GM11168 (cell line): ENCODE results near the gene MYRIP.

Experiments used
- in situ Hi-C: fragments of 300-500 bp; cut with MboI; formaldehyde crosslinking; loops from one replicate; pipeline ENCODE4 v1.12.0; 2022; ENCODE audit warnings: low sequenced_read_pairs; ENCODE audit not compliant: unreplicated experiment

Gene MYRIP

GRCh38 chr3:39896184-39896583 is 86.8 kb downstream of the MYRIP start:
- in situ Hi-C loops, result no loop called here

GRCh38 chr3:39900462-39901002 is 91.1 kb downstream of the MYRIP start:
- in situ Hi-C loops, result no loop called here

GRCh38 chr3:39903253-39903652 is 93.8 kb downstream of the MYRIP start:
- in situ Hi-C loops, result no loop called here

- in situ Hi-C loops, result no loop called here
These were observed 96.4 kb downstream of the MYRIP start for GRCh38 chr3:39905788-39906187.

GRCh38 chr3:39907981-39908380 is 98.6 kb downstream of the MYRIP start:
- in situ Hi-C loops, result no loop called here

- in situ Hi-C loops, result no loop called here
These were observed 100.7 kb downstream of the MYRIP start for GRCh38 chr3:39910135-39910534.

- in situ Hi-C loops, result no loop called here
These were observed 101.5 kb downstream of the MYRIP start for GRCh38 chr3:39910826-39911464.

GRCh38 chr3:39911465-39912309 is 102.3 kb downstream of the MYRIP start:
- in situ Hi-C loops, result no loop called here

GRCh38 chr3:39915027-39915426 is 105.6 kb downstream of the MYRIP start:
- in situ Hi-C loops, result no loop called here

GRCh38 chr3:39917065-39917773 is 107.8 kb downstream of the MYRIP start:
- in situ Hi-C loops, result no loop called here

- in situ Hi-C loops, result no loop called here
These were observed 109.9 kb downstream of the MYRIP start for GRCh38 chr3:39919281-39919680.

- in situ Hi-C loops, result no loop called here
These were observed 110.9 kb downstream of the MYRIP start for GRCh38 chr3:39920271-39920670.

- in situ Hi-C loops, result no loop called here
These were observed 118.1 kb downstream of the MYRIP start for GRCh38 chr3:39927479-39927878.

GRCh38 chr3:39933986-39934693 is 124.7 kb downstream of the MYRIP start:
- in situ Hi-C loops, result no loop called here

- in situ Hi-C loops, result no loop called here
These were observed 125.3 kb downstream of the MYRIP start for GRCh38 chr3:39934696-39935095.

GRCh38 chr3:39935261-39935660 is 125.9 kb downstream of the MYRIP start:
- in situ Hi-C loops, result no loop called here

- in situ Hi-C loops, result no loop called here
These were observed 127.4 kb downstream of the MYRIP start for GRCh38 chr3:39936848-39937247.

GRCh38 chr3:39937315-39937714 is 127.9 kb downstream of the MYRIP start:
- in situ Hi-C loops, result no loop called here

GRCh38 chr3:39937874-39938273 is 128.5 kb downstream of the MYRIP start:
- in situ Hi-C loops, result no loop called here

GRCh38 chr3:39941931-39942330 is 132.5 kb downstream of the MYRIP start:
- in situ Hi-C loops, result no loop called here
